Thoracic aorta (tissue), 2 donors: ENCODE measurements around the gene SRGN. TPM values are rescaled to one million over a fixed set of nuclear protein-coding genes. Genes with fewer than 3 reads are reported as not detected.
A peak's percentile ranks its signal among the peaks of the same experiment; 100 is the strongest.

ENCODE experiments used
- ATAC-seq: fragments of 150-250 bp; one replicate; pipeline ENCODE4 v1.8.0; 2017; ENCODE audit warnings: low read depth; ENCODE audit not compliant: insufficient number of reproducible peaks, low FRiP score
- DNase-seq: peaks from one replicate; pipeline ENCODE4 v3.0.0-alpha.2; 2020; ENCODE audit warnings: low spot score
- H3K27ac ChIP-seq, 2 donors: fragments of 200-600 bp; sonication (generic); 1 replicate in 1 of 2; 2 replicates in 1 of 2; pipeline ENCODE4 v1.5.1; 2016; ENCODE audit warnings: mild to moderate bottlenecking in 2 of 2, moderate library complexity in 2 of 2
- H3K27me3 ChIP-seq: fragments of 200-600 bp; sonication (generic); replicated peaks from 2 replicates; pipeline ENCODE4 v1.6.0; 2016; ENCODE audit warnings: mild to moderate bottlenecking; ENCODE audit not compliant: insufficient read depth
- H3K36me3 ChIP-seq: fragments of 200-600 bp; sonication (generic); one replicate; pipeline ENCODE4 v1.5.1; 2016
- H3K4me1 ChIP-seq, 2 donors: fragments of 200-600 bp; sonication (generic); 1 replicate in 1 of 2; 2 replicates in 1 of 2; pipeline versions ENCODE4 v1.5.1 to v1.6.0; 2016; ENCODE audit warnings: low read depth in 2 of 2, mild to moderate bottlenecking in 1 of 2; ENCODE audit not compliant: control insufficient read depth in 1 of 2
- H3K4me3 ChIP-seq: fragments of 200-600 bp; sonication (generic); 2 replicates; pipeline ENCODE4 v1.5.1; 2016; ENCODE audit warnings: mild to moderate bottlenecking
- H3K9me3 ChIP-seq: fragments of 200-600 bp; sonication (generic); 2 replicates; pipeline ENCODE4 v1.5.1; 2016
- CTCF ChIP-seq: fragments of 200-600 bp; sonication (generic); IDR thresholded peaks from one replicate; pipeline ENCODE4 v1.5.1; 2019; ENCODE audit warnings: antibody characterized with exemption
- total RNA-seq, 2 donors: library from RNA; depleted of rRNA; stranded (reverse); fragments of >200 nt; gene quantifications; one replicate each; pipeline versions ENCODE4 v1.1.0 to v1.2.3, GENCODE V29; 2016

The SRGN gene
- total RNA-seq, 2 donors from 2014 or later = 200 to 227 TPM

GRCh38 chr10:69044546-69044945 lies 43.4 kb upstream of the SRGN start:
- no peaks in the 10 kb centered on the region for H3K27me3 ChIP-seq
- DNase-seq = no peak
- no peak overlapping the region for H3K27ac ChIP-seq
- no peaks in the 10 kb centered on the region for H3K9me3 ChIP-seq
- H3K4me1 ChIP-seq = no peaks in the 10 kb centered on the region
- ATAC-seq = no peak
- no peak overlapping the region for H3K4me3 ChIP-seq
- H3K36me3 ChIP-seq = no peaks in the 10 kb centered on the region
- TF ChIP-seq CTCF = no peak

DNA sequence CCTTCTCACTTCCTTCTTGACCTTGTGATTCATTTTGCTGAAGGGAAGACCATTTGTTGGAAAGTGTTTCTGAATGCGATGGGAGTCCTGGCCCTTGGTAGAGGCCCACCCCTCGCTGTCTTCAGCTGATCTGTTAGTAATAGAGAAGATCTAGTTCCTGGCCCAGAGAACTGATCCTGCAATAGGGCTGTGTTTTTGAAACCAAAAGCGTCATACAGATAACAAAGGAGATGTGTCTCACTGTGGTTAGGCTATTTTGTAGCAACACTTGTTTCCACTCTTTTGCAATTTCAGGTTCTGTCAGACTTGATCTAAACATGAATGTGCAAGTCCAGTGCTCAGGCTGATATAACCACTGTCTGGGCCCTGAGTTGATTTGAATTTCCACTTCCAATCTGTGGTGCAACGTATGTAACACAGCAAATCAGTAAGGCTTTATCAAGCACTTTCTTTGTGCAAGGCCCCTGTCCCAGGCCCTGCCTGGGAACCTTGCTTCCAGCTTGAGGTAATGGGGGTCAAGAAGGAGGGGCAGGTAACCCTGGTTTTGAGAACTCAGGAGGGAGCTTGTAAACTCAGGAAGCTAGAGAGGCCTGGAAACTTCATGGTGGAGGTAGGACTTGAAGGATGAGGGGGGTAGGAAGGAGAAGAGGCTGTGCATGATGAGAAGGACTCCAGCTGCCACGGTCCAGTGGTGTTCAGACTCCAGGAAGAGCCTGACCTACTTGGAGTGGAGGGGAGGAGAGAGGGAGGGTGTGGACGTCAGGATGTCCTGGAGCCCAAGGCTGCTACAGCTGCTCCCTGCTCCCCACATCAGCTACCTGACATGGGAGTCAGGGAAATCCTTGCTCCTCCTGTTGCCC lies 42.2 kb upstream of the SRGN start:
- no peaks in the 10 kb centered on the region for H3K36me3 ChIP-seq
- no peaks in the 10 kb centered on the region for H3K27me3 ChIP-seq
- no peak for ATAC-seq
- DNase-seq = no peak
- peak overlapping the region in 1 of 2 donors; percentile 36 for H3K27ac ChIP-seq
- no peaks in the 10 kb centered on the region for H3K4me1 ChIP-seq
- no peak for TF ChIP-seq CTCF
- no peaks in the 10 kb centered on the region for H3K9me3 ChIP-seq
- H3K4me3 ChIP-seq = no peak overlapping the region

DNA sequence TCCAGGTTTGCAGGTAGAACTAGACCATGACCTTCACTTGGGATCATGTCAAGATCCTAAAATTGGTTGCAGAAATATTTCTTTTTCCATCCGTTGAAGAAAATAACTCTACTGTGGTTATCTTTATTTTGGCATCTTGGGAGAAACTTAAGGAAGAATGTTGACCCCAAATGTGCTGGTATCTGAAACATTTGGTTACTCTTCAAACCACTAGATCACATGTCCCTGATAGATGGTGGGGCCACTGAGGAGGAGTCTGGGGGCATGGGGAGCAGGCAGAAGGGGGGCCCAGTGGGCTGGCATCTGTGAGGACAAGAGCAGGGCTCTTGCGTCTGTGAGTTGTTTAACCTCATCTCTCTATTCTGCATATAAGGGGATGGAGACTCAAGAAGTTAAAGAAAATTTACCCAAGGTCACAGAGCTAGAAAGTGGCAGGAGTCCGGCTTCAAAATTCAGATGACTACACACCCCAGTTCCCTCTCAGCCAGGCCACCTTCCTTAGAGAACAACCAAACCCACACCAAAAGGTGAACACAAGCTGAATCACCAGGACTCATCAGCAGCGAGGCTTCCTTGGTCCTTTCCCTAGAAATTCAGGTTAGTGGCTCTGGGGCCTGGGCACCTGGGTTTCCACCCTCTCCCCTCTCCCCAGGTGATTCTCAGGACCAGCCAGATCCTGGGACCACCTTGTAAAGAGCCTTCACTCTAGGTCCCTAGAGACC lies 40.6 kb upstream of the SRGN start:
- H3K27ac ChIP-seq = peak overlapping the region in 1 of 2 donors; percentile 27
- ATAC-seq = no peak
- no peaks in the 10 kb centered on the region for H3K9me3 ChIP-seq

DNA sequence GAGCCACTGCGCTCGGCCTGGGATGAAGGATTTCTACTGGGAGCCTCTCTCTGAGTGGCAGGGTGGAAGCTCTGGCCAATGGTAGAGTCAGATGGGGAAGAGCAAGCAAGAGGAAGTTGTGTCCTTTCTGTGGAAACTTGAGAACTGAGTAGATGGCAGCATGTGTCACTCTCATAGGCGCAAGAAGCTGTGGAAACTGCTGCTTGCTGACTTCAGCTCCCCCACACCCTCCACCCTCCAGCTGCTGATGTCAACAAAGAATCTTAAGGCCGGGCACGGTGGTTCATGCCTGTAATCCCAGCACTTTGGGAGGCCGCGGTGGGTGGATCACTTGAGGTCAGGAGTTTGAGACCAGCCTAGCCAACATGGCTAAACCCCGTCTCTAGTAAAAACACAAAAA lies 39.8 kb upstream of the SRGN start:
- peak overlapping the region; percentile 15 to 44 for H3K27ac ChIP-seq
- DNase-seq = no peak

More for the DNA sequence above, 40.6 kb upstream of the SRGN start:
- no peak for DNase-seq
- no peak for TF ChIP-seq CTCF
- Histone ChIP-seq H3K4me1 (no peaks in the 10 kb centered on the region), H3K36me3 (no peaks in the 10 kb centered on the region), H3K4me3 (no peak overlapping the region), H3K27me3 (no peaks in the 10 kb centered on the region)

More for the DNA sequence above, 39.8 kb upstream of the SRGN start:
- no peaks in the 10 kb centered on the region for H3K36me3 ChIP-seq
- no peaks in the 10 kb centered on the region for H3K4me1 ChIP-seq
- no peak overlapping the region for H3K4me3 ChIP-seq
- TF ChIP-seq CTCF = no peak
- no peaks in the 10 kb centered on the region for H3K27me3 ChIP-seq
- no peak for ATAC-seq
- no peaks in the 10 kb centered on the region for H3K9me3 ChIP-seq
